GM23338 (cell line): ENCODE data around the gene MS4A15. TPM values are rescaled to one million over a fixed set of nuclear protein-coding genes. Genes with fewer than 3 reads are reported as not detected.

Source experiments
- ATAC-seq: fragments of 200-7000 bp; cut with Tn5 transposase; 3 replicates; pipeline ENCODE4 v1.9.1; 2020
- DNase-seq: peaks from one replicate; pipeline ENCODE4 v3.0.0-alpha.2; 2015; ENCODE audit warnings: low spot score
- H2AFZ ChIP-seq: fragments of 200-600 bp; sonication (generic); 2 replicates; pipeline ENCODE4 v1.8.0; 2016; ENCODE audit warnings: antibody characterized with exemption, mild to moderate bottlenecking, moderate library complexity
- H3F3A ChIP-seq: fragments of 200-600 bp; sonication (generic); replicated peaks from 2 replicates; pipeline ENCODE4 v1.8.0; 2017; ENCODE audit warnings: antibody characterized with exemption, mixed run types, low read depth
- H3K27ac ChIP-seq: fragments of 200-600 bp; sonication (generic); 2 replicates; pipeline ENCODE4 v1.6.1; 2016; ENCODE audit warnings: low read depth
- H3K27me3 ChIP-seq: fragments of 200-600 bp; sonication (generic); 2 replicates; pipeline ENCODE4 v1.8.0; 2016; ENCODE audit warnings: mild to moderate bottlenecking, mixed run types, moderate library complexity; ENCODE audit not compliant: insufficient read depth
- H3K36me3 ChIP-seq: fragments of 200-600 bp; sonication (generic); 2 replicates; pipeline ENCODE4 v1.8.0; 2016; ENCODE audit warnings: mild to moderate bottlenecking; ENCODE audit not compliant: insufficient read depth
- H3K4me1 ChIP-seq: fragments of 200-600 bp; sonication (generic); 2 replicates; pipeline ENCODE4 v1.8.0; 2016; ENCODE audit warnings: mild to moderate bottlenecking, moderate library complexity; ENCODE audit not compliant: insufficient read depth
- H3K4me2 ChIP-seq: fragments of 200-600 bp; sonication (generic); 2 replicates; pipeline ENCODE4 v1.7.1; 2017; ENCODE audit warnings: mixed run types
- H3K4me3 ChIP-seq: fragments of 200-600 bp; sonication (generic); 2 replicates; pipeline ENCODE4 v1.6.1; 2016; ENCODE audit warnings: mixed run types
- H3K79me2 ChIP-seq: fragments of 200-600 bp; sonication (generic); replicated peaks from 2 replicates; pipeline ENCODE4 v1.8.0; 2017; ENCODE audit warnings: mild to moderate bottlenecking; ENCODE audit not compliant: insufficient read depth
- H3K9me2 ChIP-seq: fragments of 200-600 bp; sonication (generic); 2 replicates; pipeline ENCODE4 v1.8.0; 2017; ENCODE audit not compliant: insufficient read depth
- H4K20me1 ChIP-seq: fragments of 200-600 bp; sonication (generic); replicated peaks from 2 replicates; pipeline ENCODE4 v1.8.0; 2017; ENCODE audit warnings: mild to moderate bottlenecking; ENCODE audit not compliant: insufficient read depth
- H3K27ac Mint-ChIP-seq: 2 replicates; pipeline ENCODE4 v1.8.0; 2020; ENCODE audit warnings: inconsistent platforms, mild to moderate bottlenecking, moderate library complexity, mixed read lengths
- H3K27me3 Mint-ChIP-seq: 3 replicates; pipeline ENCODE4 v1.8.0; 2022; ENCODE audit warnings: low read depth, mild to moderate bottlenecking, moderate library complexity, mixed read lengths, inconsistent platforms; ENCODE audit not compliant: insufficient read depth, poor library complexity
- H3K36me3 Mint-ChIP-seq: 3 replicates; pipeline ENCODE4 v1.8.0; 2021; ENCODE audit warnings: low read depth, mild to moderate bottlenecking, inconsistent platforms, moderate library complexity, mixed read lengths
- H3K4me1 Mint-ChIP-seq: 3 replicates; pipeline ENCODE4 v1.8.0; 2020; ENCODE audit warnings: mild to moderate bottlenecking, inconsistent platforms, mixed read lengths
- H3K4me3 Mint-ChIP-seq: 3 replicates; pipeline ENCODE4 v1.8.0; 2021; ENCODE audit warnings: moderate library complexity, mild to moderate bottlenecking, inconsistent platforms, mixed read lengths
- H3K9me3 Mint-ChIP-seq: 3 replicates; pipeline ENCODE4 v1.8.0; 2020; ENCODE audit warnings: moderate library complexity, mild to moderate bottlenecking, inconsistent platforms, mixed read lengths
- CTCF ChIP-seq, 2 experiments: fragments of 200-600 bp in 1 of 2; sonication (generic) in 1 of 2; conservative IDR thresholded peaks; 2 replicates each; pipeline versions ENCODE4 v1.5.1 to v1.6.1; 2016 to 2017; ENCODE audit warnings: antibody characterized with exemption in 2 of 2, low read depth in 2 of 2, mild to moderate bottlenecking in 2 of 2, moderate library complexity in 1 of 2
- STAT1 ChIP-seq: IDR thresholded peaks from one replicate; pipeline ENCODE4 v1.6.1; 2016; ENCODE audit warnings: antibody characterized with exemption; ENCODE audit not compliant: unreplicated experiment
- ZNF114 ChIP-seq: fragments of 250-450 bp; sonication (Bioruptor Pico); IDR thresholded peaks from 2 replicates; pipeline ENCODE4 v1.5.0; 2020; ENCODE audit warnings: mild to moderate bottlenecking, moderate library complexity
- ZNF331 ChIP-seq: fragments of 250-450 bp; sonication (Bioruptor Pico); IDR thresholded peaks from 2 replicates; pipeline ENCODE4 v1.5.0; 2020; ENCODE audit warnings: low read depth, mild to moderate bottlenecking, moderate library complexity
- polyA plus RNA-seq: library from polyadenylated mRNA; unstranded; fragments of >200 nt; fragmentation: Nextera tagmentation; extraction: Ambion mirVana; gene quantifications from 2 replicates; pipeline ENCODE4 v1.2.1, GENCODE V29; 2016
- total RNA-seq: library from RNA; depleted of rRNA; stranded (reverse); fragments of >200 nt; shearing (Covaris generic); gene quantifications from 2 replicates; pipeline ENCODE4 v1.2.3, GENCODE V29; 2014
- TF ChIP-seq, protein P1 (sequence below): IDR thresholded peaks from 2 replicates; pipeline ENCODE4 v1.6.1; 2016; ENCODE audit warnings: antibody characterized with exemption
- TF ChIP-seq, protein P2 (sequence below): fragments of 250-450 bp; sonication (Bioruptor Pico); IDR thresholded peaks from 2 replicates; pipeline ENCODE4 v1.5.0; 2020; ENCODE audit warnings: mild to moderate bottlenecking, moderate library complexity
- TF ChIP-seq, protein P3 (sequence below): IDR thresholded peaks from one replicate; pipeline ENCODE4 v1.6.1; 2018; ENCODE audit warnings: antibody characterized with exemption; ENCODE audit not compliant: unreplicated experiment

The MS4A15 gene
- total and polyA plus RNA-seq, 2 experiments from 2014 or later = 0.44 TPM; not detected in 1

DNA sequence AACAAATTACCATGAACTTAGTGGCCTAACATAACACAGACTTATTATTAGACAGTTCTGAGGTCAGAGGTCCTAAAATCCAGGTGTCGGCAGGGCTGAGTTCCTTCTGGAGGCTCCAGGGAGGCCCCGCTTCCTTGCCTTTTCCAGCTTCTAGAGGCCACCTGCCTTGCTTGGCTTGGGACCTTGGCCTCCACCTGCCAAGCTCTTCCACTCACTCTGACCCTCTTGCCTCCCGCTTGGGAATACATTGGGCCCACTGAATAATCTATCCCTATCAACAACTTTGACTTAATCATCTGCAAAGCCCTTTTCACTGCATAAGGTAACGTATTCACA is 25.3 kb downstream of the MS4A15 start:
- H3K36me3 Mint-ChIP-seq = no peaks in the 10 kb centered on the region
- peaks cover 4% of the 10 kb centered on the region; the same call in 1 of the 2 replicates for H3K9me2 ChIP-seq
- H3F3A ChIP-seq = no peaks in the 10 kb centered on the region
- TF ChIP-seq, protein P1, sequence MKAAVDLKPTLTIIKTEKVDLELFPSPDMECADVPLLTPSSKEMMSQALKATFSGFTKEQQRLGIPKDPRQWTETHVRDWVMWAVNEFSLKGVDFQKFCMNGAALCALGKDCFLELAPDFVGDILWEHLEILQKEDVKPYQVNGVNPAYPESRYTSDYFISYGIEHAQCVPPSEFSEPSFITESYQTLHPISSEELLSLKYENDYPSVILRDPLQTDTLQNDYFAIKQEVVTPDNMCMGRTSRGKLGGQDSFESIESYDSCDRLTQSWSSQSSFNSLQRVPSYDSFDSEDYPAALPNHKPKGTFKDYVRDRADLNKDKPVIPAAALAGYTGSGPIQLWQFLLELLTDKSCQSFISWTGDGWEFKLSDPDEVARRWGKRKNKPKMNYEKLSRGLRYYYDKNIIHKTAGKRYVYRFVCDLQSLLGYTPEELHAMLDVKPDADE = no peak
- TF ChIP-seq STAT1 (no peak), ZNF114 (CRISPR knock-in tag) (no peak), CTCF (conservative IDR thresholded peaks at IDR 0.05; ENCODE audit: low read depth in 2 of 2) (no peak), ZNF331 (CRISPR knock-in tag) (no peak)
- TF ChIP-seq, protein P2, sequence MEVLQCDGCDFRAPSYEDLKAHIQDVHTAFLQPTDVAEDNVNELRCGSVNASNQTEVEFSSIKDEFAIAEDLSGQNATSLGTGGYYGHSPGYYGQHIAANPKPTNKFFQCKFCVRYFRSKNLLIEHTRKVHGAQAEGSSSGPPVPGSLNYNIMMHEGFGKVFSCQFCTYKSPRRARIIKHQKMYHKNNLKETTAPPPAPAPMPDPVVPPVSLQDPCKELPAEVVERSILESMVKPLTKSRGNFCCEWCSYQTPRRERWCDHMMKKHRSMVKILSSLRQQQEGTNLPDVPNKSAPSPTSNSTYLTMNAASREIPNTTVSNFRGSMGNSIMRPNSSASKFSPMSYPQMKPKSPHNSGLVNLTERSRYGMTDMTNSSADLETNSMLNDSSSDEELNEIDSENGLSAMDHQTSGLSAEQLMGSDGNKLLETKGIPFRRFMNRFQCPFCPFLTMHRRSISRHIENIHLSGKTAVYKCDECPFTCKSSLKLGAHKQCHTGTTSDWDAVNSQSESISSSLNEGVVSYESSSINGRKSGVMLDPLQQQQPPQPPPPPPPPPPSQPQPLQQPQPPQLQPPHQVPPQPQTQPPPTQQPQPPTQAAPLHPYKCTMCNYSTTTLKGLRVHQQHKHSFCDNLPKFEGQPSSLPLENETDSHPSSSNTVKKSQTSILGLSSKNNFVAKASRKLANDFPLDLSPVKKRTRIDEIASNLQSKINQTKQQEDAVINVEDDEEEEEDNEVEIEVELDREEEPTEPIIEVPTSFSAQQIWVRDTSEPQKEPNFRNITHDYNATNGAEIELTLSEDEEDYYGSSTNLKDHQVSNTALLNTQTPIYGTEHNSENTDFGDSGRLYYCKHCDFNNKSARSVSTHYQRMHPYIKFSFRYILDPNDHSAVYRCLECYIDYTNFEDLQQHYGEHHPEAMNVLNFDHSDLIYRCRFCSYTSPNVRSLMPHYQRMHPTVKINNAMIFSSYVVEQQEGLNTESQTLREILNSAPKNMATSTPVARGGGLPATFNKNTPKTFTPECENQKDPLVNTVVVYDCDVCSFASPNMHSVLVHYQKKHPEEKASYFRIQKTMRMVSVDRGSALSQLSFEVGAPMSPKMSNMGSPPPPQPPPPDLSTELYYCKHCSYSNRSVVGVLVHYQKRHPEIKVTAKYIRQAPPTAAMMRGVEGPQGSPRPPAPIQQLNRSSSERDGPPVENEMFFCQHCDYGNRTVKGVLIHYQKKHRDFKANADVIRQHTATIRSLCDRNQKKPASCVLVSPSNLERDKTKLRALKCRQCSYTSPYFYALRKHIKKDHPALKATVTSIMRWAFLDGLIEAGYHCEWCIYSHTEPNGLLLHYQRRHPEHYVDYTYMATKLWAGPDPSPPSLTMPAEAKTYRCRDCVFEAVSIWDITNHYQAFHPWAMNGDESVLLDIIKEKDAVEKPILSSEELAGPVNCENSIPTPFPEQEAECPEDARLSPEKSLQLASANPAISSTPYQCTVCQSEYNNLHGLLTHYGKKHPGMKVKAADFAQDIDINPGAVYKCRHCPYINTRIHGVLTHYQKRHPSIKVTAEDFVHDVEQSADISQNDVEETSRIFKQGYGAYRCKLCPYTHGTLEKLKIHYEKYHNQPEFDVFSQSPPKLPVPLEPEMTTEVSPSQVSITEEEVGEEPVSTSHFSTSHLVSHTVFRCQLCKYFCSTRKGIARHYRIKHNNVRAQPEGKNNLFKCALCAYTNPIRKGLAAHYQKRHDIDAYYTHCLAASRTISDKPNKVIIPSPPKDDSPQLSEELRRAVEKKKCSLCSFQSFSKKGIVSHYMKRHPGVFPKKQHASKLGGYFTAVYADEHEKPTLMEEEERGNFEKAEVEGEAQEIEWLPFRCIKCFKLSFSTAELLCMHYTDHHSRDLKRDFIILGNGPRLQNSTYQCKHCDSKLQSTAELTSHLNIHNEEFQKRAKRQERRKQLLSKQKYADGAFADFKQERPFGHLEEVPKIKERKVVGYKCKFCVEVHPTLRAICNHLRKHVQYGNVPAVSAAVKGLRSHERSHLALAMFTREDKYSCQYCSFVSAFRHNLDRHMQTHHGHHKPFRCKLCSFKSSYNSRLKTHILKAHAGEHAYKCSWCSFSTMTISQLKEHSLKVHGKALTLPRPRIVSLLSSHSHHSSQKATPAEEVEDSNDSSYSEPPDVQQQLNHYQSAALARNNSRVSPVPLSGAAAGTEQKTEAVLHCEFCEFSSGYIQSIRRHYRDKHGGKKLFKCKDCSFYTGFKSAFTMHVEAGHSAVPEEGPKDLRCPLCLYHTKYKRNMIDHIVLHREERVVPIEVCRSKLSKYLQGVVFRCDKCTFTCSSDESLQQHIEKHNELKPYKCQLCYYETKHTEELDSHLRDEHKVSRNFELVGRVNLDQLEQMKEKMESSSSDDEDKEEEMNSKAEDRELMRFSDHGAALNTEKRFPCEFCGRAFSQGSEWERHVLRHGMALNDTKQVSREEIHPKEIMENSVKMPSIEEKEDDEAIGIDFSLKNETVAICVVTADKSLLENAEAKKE (CRISPR knock-in tag) = no peak
- TF ChIP-seq, protein P3, sequence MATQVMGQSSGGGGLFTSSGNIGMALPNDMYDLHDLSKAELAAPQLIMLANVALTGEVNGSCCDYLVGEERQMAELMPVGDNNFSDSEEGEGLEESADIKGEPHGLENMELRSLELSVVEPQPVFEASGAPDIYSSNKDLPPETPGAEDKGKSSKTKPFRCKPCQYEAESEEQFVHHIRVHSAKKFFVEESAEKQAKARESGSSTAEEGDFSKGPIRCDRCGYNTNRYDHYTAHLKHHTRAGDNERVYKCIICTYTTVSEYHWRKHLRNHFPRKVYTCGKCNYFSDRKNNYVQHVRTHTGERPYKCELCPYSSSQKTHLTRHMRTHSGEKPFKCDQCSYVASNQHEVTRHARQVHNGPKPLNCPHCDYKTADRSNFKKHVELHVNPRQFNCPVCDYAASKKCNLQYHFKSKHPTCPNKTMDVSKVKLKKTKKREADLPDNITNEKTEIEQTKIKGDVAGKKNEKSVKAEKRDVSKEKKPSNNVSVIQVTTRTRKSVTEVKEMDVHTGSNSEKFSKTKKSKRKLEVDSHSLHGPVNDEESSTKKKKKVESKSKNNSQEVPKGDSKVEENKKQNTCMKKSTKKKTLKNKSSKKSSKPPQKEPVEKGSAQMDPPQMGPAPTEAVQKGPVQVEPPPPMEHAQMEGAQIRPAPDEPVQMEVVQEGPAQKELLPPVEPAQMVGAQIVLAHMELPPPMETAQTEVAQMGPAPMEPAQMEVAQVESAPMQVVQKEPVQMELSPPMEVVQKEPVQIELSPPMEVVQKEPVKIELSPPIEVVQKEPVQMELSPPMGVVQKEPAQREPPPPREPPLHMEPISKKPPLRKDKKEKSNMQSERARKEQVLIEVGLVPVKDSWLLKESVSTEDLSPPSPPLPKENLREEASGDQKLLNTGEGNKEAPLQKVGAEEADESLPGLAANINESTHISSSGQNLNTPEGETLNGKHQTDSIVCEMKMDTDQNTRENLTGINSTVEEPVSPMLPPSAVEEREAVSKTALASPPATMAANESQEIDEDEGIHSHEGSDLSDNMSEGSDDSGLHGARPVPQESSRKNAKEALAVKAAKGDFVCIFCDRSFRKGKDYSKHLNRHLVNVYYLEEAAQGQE = no peak
- no peak overlapping the region for H2AFZ ChIP-seq
- no peaks in the 10 kb centered on the region for H3K27me3 ChIP-seq
- no peaks in the 10 kb centered on the region for H3K4me1 ChIP-seq
- H3K4me2 ChIP-seq = no peak overlapping the region
- no peak for ATAC-seq
- H3K4me3 Mint-ChIP-seq = no peak overlapping the region
- H3K27me3 Mint-ChIP-seq = no peaks in the 10 kb centered on the region
- DNase-seq = no peak
- no peak overlapping the region for H3K27ac ChIP-seq
- H3K36me3 ChIP-seq = no peaks in the 10 kb centered on the region
- H3K4me3 ChIP-seq = no peak overlapping the region
- no peak overlapping the region for H3K27ac Mint-ChIP-seq
- no peaks in the 10 kb centered on the region; the same call in 2 of the 3 replicates for H3K9me3 Mint-ChIP-seq
- H3K79me2 ChIP-seq = no peaks in the 10 kb centered on the region
- no peaks in the 10 kb centered on the region for H3K4me1 Mint-ChIP-seq
- H4K20me1 ChIP-seq = no peaks in the 10 kb centered on the region
